COLO829 (cell line): ENCODE data around the gene RBM23.
"Not testable (repeated sequence)": the region's sequence is repeated elsewhere in the genome, so short reads cannot be mapped to it uniquely, and the experiment has no call there.

Experiments
- DNase-seq: peaks from one replicate; pipeline ENCODE4 v3.0.0; 2012; ENCODE audit warnings: low spot score

The RBM23 gene

DNA sequence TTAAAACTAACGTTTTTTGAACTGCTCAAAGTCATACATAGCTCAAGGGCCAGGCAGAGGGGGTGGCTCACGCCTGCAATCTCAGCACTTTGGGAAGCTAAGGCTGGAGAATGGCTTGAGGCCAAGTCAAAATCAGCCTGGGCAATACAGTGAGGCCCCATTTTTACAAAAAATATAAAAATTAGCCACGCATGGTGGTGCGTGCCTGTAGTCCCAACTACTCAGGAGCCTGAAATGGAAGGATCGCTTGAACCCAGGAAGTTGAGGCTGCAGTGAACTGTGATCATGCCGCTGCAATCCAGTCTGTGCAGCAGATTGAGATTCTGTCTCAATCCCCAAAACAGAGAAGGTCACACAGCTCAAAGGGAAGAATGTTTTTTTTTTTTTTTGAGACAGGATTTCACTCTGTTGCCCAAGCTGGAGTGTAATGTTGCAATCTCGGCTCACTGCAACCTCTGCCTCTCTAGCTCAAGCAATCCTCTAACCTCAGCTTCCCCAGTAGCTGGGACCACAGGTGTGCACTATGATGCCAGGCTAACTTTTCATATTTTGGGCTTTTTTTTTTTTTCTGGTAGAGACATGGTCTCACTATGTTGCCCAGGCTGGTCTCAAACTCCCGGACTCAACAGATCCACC lies 2.9 kb downstream of the RBM23 start:
- DNase-seq: no peak

DNA sequence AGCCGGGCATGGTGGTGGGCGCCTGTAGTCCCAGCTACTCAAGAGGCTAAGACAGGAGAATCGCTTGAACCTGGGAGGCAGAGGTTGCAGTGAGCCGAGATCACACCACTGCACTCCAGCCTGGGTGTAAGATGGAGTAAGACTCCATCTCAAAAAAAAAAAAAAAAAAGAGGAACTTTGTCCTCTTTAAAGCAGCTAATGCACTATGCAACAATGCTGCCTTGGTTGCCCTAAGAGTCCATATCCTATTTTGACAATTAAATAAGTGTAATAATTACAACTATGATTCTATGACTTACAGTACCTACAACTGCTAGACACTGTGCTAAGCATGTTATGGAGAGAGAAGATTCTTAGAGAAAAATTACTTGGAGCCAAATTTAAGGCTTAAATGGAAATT lies 4.1 kb downstream of the RBM23 start:
- not testable (repeated sequence) for DNase-seq

DNA sequence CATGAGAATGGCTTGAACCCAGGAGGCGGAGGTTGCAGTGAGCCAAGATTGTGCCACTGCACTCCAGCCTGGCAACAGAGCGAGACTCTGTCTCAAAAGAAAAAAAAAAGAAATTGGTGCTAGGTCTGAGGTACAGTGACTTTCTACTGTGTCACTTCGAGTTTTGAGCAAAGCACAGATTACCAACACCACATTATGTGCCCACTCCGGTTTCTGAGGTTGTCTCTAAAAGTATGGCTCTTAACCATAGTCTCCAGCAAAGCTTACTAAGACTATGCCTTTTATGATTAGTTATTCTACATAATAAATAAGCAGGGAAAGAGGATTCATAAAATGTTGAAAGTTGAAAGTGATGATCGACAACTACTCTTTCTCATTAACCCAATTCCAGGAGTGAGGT lies 8.0 kb downstream of the RBM23 start:
- no peak for DNase-seq

DNA sequence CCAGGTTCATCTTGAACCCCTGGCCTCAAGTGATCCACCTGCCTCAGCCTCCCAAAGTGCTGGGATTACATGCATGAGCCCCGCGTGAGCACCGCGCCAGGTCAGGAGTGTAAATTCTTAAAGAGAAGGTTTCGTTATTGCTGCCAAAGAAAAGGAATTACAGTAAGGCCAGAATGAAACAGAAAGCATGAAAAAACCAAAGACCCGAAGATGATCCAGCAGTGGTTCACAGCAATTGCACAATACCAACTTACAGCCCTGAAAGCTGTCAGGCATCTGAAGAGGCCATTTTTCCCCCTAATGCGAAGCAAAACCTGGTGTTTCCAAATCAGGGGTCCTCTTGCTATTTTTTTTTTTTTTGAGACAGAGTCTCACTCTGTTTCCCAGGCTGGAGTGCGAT lies 10.3 kb downstream of the RBM23 start:
- DNase-seq: no peak

DNA sequence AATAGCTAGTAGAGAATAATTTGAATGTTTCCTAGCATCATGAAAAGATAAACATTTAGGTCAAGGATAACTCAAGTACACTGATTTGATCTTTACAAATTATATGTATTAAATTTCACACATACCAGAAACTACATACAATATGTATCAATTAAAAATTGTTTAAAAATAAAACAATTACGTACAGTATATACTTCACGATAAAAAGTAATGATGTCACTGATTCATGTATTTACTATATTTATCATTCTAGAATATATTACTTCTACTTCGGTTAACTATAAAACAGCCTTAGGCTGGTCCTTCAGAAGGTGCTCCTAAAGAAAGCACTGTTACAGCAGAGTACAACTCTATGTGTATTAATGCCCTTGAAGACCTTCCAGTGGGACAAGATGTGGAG lies 11.5 kb downstream of the RBM23 start:
- no peak for DNase-seq

DNA sequence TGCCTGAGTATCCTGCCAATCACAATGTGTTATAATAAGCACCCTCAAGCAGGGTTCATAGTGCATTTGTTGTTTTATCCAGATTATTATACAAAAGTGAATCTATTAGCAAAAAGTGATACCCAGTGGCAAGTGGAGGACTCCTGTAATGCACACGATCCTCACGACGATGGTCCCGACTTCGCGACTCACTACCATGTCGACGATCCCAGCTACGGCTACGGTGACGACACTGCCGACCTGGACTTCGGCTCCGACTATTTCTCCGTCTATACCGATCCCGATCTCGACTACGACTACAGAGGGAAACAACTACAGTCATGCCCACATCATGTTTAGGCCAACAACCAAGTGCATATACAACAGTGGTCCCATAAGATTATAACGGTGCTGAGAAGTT lies 12.9 kb downstream of the RBM23 start:
- DNase-seq: no peak

DNA sequence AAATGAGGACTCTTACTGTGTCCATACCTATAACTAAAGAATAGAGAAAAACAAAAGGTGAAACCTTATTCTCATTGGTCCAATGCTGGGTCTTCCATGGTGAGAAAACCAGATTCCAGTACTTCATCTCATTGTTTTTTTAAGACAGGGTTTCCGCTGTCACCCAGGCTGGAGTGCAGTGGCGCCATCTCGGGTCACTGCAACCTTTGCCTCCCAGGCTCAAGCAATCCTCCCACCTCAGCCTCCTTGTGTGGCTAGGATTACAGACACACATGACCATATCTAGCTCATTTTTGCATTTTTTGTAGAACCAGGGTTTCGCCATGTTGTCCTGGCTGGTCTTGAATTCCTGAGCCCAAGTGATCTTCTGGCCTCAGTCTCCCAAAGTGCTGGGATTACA lies 13.3 kb downstream of the RBM23 start:
- no peak for DNase-seq

DNA sequence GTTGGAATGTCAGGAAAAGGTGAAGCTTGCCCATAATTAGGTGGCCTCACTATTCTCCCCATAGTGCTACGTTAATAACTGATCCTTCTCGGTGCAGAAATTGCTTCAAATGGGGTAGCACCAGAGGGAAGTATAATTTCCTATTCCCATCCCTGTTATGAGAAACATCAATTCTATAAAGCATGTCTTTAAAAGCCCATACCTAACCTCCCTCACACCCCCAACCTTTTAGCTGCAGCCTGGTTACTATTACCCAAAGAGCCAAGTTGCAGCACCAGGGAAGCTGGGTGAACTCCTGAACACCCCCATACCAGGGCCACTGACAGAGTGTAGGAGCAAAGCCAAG lies 15.2 kb downstream of the RBM23 start:
- no peak for DNase-seq

DNA sequence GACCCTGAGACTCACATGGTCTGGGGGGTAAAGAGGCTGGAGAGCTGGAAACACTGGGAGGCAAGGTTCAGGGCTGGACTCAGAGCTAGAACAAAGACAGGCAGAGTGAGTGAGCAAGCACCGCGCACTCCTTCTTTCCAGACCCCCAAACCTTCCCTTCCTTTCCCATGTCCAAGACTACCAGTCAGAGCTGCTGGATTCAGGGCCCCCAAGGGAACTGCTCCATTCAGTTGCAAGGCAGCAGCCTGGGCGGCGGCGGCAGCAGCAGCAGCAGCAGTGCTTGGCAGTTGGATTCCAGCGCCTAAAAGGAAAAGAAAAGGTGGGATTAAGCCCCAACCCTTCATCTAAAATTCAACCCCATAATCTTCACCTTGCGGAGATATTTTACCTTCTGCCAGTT lies 17.1 kb downstream of the RBM23 start:
- DNase-seq: no peak

DNA sequence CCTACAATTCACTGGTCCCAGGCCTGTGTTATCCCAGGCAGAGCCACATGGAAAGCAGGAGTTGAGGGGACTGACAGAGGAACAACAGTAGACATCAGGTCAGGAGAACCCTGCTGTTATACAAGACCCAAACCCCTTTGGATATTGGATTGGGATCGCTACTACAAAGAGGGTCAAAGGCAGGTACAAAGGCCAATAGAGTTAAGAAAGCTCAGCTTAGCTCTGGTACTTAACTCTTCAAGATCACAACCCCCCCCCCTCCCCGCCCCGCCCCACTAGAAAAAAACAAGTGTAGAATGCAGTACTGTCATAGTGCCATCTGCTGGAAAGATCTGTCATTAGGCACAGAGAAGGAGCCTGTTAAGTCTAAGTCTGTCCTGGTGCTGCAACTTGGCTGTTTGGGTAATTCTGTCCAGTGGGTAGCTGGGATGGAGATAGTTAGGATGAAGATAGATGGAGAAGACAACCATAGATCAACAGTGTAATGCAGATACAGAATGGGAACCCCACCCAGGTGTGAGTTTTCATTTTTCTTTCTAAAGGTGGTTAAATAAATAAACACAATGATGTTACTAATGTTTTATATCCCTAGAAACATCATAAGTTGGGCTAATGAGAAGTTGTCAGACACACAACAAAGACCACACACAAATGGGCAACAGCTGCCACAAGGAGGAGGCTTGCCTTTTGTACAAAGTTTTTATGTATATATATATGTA lies 18.7 kb downstream of the RBM23 start:
- peak; percentile 79 for DNase-seq

DNA sequence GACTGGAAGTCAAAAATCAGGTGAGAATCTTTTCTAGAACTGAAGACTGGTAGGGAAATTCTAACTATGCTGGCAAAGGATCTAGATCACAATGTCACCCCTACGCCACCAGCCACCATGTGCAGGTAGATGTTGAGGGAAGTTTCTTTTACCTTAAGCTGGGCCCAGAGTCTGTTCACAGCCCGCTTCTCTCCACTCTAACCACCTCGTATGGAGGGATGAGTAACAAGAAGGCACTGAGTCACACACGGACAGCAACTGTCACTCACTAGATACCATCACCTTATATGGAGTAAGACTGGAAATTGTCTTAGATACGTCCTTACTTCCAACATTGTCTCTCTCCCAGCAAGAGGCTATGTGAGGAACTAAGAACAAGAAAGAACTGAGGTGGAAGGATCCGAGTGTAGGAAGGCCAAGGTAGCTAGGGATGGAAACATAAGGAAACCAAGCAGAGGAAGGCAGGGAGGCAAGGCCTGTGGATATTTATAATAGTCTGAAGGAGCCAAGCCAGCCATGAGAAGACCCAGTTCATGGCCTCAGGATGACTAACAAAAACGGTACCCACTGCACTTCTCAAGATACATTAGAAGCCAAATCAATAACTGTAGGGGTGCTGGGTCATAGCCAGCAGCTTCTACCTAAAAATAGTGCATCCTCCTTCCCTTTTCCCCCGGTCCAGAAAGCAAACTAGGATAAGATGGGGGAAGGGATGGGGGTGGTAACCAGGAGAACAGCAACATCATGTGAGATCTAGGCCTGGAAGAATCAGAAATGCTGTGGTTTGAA lies 20.5 kb downstream of the RBM23 start:
- no peak for DNase-seq

DNA sequence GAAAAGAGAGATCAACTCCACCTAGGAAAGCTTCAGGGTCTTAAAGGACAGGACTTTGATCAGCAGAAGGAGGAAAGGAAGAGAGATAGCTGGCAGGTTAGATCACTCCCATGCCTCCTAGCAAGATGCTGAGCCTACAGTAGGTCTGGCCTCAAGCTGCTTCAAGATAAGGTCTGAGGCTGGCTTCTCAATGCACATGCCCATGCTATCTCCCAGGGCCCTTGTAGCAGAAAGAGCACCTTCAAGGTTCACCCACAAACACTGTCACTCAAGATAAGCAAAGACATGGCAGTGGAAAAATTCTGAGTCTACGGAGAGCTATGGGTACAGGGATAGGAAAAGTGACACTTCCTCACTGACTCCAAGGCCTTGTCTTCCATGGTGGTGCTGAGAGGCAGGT lies 21.6 kb downstream of the RBM23 start:
- DNase-seq: no peak

DNA sequence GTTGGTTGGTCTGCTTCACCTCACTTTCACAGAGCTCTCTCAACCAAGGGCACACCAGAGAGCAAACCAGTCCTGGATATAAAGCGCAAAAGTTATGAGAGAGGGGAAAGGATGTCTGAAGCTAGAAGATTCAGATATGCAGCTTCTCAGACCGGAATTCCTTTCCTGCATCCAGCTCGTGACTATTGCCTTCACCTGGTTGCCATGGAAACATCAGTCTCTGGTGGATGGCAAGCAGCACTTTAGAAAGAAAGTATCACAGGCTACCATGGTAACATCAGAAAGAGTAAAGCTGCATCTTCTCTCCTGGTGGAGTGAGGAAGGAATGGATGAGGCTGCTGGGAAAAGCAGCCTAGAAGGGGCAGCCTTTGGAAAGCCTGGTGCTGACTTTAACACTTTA lies 22.2 kb downstream of the RBM23 start:
- no peak for DNase-seq

DNA sequence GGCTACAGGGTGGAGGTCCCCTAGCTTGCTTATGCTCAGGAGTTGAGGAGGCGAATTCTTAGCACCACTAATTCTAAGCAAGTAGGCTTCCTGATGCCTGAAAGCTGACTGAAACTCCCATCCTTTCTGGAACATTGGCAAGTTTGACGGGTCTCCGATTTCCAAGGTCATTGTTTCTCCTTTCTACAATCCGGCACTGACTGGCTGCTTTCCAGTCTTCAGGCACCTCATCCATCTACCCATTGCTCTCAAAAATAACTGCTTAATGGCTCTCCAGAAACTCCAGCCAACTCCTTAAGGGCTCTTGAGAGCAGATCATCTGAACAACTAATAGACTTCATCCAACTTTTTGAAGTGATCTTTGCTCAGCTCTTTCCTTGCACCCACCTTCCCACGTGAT lies 22.6 kb downstream of the RBM23 start:
- DNase-seq: no peak

DNA sequence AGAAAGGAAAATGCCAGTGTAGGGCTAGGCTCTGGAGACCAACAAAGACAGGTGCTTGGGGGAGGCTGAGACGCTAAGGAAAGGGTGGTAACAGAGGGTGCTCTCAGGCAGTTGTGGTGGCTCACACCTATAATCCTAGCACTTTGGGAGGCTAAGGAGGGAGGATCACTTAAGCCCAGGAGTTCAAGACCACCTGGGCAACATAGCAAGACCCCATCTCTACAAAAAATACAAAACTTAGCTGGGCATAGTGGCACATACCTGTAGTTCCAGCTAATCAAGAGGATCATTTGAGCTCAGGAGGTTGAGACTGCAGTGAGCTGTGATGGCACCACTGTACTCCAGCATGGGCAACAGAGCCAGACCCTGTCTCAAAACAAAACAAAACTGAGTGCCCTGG lies 23.5 kb downstream of the RBM23 start:
- DNase-seq: no peak

DNA sequence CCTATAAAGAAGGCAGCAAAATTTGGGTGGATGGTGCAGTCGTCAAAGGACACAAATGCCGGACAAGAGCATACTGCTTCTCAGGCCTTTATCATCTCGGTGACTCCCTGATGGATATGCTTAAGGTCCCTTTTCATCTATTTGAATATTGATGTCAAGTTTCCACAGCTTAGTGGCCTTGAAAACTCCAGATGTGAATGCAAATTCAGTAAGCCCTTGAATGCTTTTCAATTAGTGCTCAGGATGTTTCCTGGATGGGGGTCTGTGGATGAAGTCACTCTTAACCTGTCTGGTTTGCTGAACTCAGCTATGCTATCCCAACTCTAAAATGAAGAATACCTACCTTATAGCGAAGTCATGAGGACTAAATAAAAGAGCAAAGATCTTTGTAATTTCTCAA lies 25.2 kb downstream of the RBM23 start:
- DNase-seq: no peak

DNA sequence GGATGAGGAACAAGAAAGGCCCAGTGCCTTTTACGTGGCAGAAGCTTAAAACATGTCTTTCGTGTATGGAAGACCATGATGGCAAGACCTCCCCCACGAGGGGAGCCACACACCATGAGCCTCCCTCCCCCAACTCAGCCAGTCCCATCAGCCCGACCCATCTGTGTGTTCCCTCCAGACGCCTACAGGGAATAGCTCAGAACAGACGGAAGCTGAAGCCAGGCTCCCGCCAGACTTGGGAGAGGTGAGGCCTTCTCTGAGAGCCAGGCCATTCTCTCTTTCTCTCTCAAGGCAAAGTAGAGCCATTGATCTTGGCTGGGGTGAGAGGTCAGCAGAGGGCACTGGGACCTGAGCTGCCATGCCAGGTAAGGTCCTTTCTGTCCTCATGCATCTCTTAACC lies 26.5 kb downstream of the RBM23 start:
- no peak for DNase-seq

DNA sequence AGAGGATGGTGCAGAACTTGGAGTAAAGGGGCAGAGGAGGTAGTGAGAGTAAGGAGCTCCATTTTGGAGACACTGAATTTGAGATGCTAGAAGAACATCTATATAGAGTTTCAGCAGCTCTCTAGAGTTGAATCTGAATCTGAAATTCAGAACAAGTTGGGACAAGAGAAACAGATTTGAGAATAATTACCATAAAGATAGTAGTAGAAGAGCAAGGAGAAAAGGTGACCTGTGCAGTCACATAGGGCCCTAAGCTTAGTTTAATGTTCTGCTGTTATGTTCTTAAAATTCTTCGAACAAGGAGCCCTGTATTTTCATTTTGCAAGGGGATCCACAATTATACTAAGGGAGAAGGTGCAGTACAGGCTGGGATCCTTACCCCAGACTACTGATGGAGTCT lies 28.5 kb downstream of the RBM23 start:
- no peak for DNase-seq

DNA sequence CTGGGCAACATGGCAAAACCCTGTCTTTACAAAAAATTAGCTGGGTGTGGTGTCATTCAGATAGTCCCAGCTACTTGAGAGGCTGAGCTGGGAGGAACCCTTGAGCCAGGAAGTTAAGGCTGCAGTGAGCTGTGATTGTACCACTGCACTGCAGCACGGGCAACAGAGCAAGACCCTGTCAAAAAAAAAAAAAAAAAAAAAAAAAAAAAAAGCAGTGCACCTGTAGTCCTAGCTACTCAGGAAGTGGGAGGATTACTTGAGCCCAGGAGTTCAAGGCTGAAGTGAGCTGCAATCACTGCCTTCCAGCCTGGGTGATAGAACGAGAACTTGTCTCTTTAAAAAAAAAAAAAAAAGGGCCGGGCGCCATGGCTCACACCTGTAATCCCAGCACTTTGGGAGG lies 30.3 kb downstream of the RBM23 start:
- no peak for DNase-seq

DNA sequence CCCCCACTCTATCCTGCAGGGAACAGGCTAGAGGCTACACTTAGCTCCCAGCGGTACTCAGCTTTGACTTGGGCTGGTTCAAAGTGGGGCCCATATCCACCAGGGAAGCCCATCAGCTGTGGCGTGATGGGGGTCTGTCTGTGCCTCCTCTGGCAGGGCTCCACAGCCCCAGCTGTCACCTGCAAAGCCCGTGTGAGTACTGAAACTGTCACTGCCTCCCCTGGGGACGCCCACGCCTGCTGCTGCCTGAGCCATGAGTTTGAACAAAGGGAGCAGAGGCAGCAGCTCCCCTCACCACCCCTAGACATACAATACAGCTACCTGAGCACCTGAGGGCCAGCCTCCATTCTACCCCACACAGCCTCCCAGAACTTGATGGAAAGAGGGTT lies 31.0 kb downstream of the RBM23 start:
- no peak for DNase-seq

DNA sequence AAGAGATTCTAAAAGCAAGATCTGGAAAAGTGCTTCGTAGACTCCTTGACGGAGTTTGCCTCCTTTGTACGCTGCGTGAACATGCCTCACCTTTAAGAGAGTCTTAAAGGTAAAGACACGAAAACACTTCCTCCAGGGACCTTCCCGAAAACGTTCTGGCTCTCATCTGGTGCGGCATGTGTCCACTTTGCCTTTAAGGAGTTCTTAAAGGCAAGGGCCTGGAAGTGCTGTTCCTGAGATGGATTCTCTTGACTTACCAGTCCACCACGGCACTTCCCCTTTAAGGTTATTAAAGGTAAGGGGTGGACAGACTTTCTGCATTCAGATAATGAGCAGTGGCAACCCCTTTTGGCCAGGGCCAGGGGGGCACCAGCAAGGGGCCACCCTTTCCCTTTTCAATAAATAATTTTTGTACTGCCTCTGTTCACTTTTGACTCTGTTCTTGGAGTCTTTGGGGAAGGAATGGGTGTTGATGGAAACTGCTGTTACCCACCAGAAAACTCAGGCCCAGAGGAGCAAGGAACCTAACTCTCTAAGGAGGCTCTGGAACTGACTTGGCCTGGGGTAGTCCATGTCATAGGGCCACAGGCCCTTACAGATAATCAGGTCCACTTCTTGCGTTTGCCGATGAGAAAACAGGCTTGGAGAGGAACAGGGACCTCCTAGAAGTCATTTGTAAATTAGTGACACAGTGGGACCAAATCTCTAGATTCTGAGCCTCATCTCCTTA lies 31.5 kb downstream of the RBM23 start:
- peak; percentile 21 for DNase-seq

DNA sequence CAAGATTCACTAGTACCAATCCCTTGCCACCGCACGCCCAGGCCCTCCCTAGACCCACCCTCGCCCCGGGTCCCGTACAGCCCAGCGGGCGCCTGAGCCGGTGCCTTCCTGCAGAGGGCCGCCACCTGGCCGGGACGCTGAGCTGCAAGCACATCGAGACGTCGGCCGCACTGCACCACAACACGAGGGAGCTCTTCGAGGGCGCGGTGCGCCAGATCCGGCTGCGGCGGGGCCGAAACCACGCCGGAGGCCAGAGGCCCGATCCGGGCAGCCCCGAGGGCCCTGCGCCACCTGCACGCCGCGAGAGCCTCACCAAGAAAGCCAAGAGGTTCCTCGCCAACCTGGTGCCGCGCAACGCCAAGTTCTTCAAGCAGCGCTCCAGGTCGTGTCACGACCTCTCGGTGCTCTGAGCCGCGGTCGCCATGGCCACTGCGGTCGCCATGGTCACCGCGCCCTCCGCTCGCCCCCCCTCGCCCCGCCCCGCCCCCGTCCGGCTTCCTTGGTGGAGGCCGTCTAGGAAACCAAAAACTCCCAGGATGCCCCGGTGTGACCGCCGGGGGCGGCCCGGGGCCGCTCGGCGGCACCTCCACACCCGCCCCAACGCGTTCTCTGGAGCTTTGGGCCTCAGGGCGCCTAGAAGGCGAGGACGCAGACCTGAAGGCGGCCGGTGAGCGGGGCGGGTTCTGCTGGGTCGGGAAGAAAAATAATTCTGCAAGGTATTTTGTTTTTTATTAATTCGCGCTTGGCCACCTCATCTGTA lies 32.3 kb downstream of the RBM23 start:
- peak; percentile 30 for DNase-seq
